ENCODE results near the gene SRGAP2C. TPM values are rescaled to one million over a fixed set of nuclear protein-coding genes. Genes with fewer than 3 reads are reported as not detected.
"Not testable (repeated sequence)": the region's sequence is repeated elsewhere in the genome, so short reads cannot be mapped to it uniquely, and the experiment has no call there.

SRGAP2C gene
- total RNA-seq, 1 experiment from 2014 or later = 9.2 TPM

- not testable (repeated sequence) for DNase-seq (ENCODE audit: low read depth)
Observed at GRCh38 chr1:121278202-121278601, 93.4 kb downstream of the SRGAP2C start.

- DNase-seq (ENCODE audit: low read depth) = not testable (repeated sequence)
Observed at GRCh38 chr1:121278777-121279547, 94.2 kb downstream of the SRGAP2C start.

GRCh38 chr1:121279548-121279898, 94.7 kb downstream of the SRGAP2C start:
- DNase-seq (ENCODE audit: low read depth) = not testable (repeated sequence)

GRCh38 chr1:121280699-121281317, 96.0 kb downstream of the SRGAP2C start:
- DNase-seq (ENCODE audit: low read depth) = not testable (repeated sequence)

- not testable (repeated sequence) for DNase-seq (ENCODE audit: low read depth)
Observed at GRCh38 chr1:121281480-121281879, 96.7 kb downstream of the SRGAP2C start.

- peak; percentile 22 for DNase-seq (ENCODE audit: low read depth)
Observed at GRCh38 chr1:121283587-121284180, 98.9 kb downstream of the SRGAP2C start.

GRCh38 chr1:121292590-121292989, 107.8 kb downstream of the SRGAP2C start:
- DNase-seq (ENCODE audit: low read depth) = not testable (repeated sequence)

- DNase-seq (ENCODE audit: low read depth) = peak; percentile 45
Observed at GRCh38 chr1:121293263-121294204, 108.8 kb downstream of the SRGAP2C start.

- not testable (repeated sequence) for DNase-seq (ENCODE audit: low read depth)
Observed at GRCh38 chr1:121294205-121294570, 109.4 kb downstream of the SRGAP2C start.

GRCh38 chr1:121296563-121296962, 111.8 kb downstream of the SRGAP2C start:
- DNase-seq (ENCODE audit: low read depth) = not testable (repeated sequence)

GRCh38 chr1:121298529-121298928, 113.8 kb downstream of the SRGAP2C start:
- DNase-seq (ENCODE audit: low read depth) = not testable (repeated sequence)

- not testable (repeated sequence) for DNase-seq (ENCODE audit: low read depth)
Observed at GRCh38 chr1:121299514-121300149, 114.9 kb downstream of the SRGAP2C start.

GRCh38 chr1:121301876-121302275, 117.1 kb downstream of the SRGAP2C start:
- DNase-seq (ENCODE audit: low read depth) = not testable (repeated sequence)

GRCh38 chr1:121307759-121308158, 123.0 kb downstream of the SRGAP2C start:
- not testable (repeated sequence) for DNase-seq (ENCODE audit: low read depth)

- DNase-seq (ENCODE audit: low read depth) = not testable (repeated sequence)
Observed at GRCh38 chr1:121315509-121315908, 130.7 kb downstream of the SRGAP2C start.

GRCh38 chr1:121316081-121316480, 131.3 kb downstream of the SRGAP2C start:
- DNase-seq (ENCODE audit: low read depth) = not testable (repeated sequence)

- not testable (repeated sequence) for DNase-seq (ENCODE audit: low read depth)
Observed at GRCh38 chr1:121317491-121318468, 133.0 kb downstream of the SRGAP2C start.

GRCh38 chr1:121318687-121319086, 133.9 kb downstream of the SRGAP2C start:
- DNase-seq (ENCODE audit: low read depth) = not testable (repeated sequence)

GRCh38 chr1:121321660-121322059, 136.9 kb downstream of the SRGAP2C start:
- not testable (repeated sequence) for DNase-seq (ENCODE audit: low read depth)

- not testable (repeated sequence) for DNase-seq (ENCODE audit: low read depth)
Observed at GRCh38 chr1:121324726-121325125, 140.0 kb downstream of the SRGAP2C start.
